Activated naive CD8-positive, alpha-beta T cell treated with anti-CD3 and anti-CD28 coated beads, Interleukin-2, amount 50 U/mL, for 16 hours (primary cell): Measurements from ENCODE around the gene ARHGEF16.

Source experiments
- DNase-seq: peaks from one replicate; pipeline ENCODE4 v3.0.0-alpha.2; 2020; ENCODE audit warnings: low read depth, low spot score

ARHGEF16 gene

DNA sequence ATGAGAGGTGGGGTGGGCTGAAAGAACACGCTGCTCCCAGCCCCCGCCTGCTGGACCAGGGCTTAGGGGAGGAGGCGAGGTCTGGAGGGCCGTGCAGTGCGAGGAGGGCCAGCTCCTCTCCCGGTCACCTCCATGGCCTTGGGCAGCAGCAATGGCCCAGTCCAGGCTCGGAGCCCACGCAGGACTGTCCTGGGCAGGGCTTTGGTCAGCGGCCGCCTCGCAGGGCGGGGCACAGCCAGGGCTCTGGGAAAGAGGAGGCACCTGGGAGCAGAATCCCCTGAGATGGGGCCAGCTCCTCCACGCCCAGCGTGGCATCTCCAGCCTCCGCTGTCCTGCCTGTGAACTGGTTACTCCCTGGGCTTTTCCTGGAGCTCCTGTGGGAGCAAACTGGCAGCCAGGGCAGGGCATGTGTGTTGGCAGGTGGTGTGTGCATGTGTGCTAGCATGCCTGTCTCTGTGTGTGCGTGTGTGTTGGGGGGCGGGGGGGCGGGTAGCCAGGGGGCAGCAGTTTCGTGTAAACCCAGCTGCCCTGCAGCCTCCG is 27.4 kb downstream of the ARHGEF16 start:
- no peak for DNase-seq

GRCh38 chr1:3482378-3482849 is 27.9 kb downstream of the ARHGEF16 start:
- DNase-seq, result no peak

- DNase-seq, result no peak
These were observed 28.9 kb downstream of the ARHGEF16 start for GRCh38 chr1:3483380-3483779.

- no peak for DNase-seq
These were observed 29.5 kb downstream of the ARHGEF16 start for GRCh38 chr1:3483801-3484444.

DNA sequence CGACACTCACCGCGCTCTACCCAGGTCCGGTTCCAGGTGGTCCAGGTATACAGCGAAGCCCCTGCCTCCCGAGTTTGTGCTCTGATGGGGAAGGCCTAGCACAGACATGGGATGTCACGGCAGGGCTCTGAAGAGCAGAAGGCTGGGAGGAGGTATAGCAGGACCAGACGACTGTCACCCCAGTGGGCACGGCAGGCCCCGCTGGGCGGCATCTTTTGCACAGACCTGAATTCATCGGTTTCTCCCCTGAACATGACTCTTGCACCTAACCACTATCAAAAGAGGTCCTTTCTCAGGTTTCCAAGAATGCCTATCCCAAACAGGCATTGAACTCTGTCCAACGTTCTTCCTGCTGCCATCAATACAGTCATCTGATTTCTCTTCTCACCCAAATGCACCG is 30.6 kb downstream of the ARHGEF16 start:
- no peak for DNase-seq

DNA sequence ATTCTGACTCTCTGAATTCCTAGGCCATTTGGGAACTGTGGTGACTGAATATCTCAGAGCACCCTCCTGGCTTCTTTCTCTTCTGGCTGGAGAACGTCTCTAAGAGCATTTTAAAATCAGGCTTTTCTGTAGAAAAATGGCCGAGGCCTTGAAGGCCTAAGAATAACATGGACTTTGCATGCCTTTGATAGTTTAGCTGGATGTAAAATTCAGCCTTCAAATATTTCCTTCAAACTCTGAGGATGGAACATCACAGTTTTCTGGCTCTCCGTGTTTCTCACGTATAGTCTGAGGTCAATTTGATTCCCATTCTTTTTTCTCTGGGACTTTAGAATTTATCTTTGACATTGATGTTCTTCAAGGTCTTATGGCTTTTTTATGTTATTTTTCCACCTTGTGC is 34.0 kb downstream of the ARHGEF16 start:
- DNase-seq, result no peak

DNA sequence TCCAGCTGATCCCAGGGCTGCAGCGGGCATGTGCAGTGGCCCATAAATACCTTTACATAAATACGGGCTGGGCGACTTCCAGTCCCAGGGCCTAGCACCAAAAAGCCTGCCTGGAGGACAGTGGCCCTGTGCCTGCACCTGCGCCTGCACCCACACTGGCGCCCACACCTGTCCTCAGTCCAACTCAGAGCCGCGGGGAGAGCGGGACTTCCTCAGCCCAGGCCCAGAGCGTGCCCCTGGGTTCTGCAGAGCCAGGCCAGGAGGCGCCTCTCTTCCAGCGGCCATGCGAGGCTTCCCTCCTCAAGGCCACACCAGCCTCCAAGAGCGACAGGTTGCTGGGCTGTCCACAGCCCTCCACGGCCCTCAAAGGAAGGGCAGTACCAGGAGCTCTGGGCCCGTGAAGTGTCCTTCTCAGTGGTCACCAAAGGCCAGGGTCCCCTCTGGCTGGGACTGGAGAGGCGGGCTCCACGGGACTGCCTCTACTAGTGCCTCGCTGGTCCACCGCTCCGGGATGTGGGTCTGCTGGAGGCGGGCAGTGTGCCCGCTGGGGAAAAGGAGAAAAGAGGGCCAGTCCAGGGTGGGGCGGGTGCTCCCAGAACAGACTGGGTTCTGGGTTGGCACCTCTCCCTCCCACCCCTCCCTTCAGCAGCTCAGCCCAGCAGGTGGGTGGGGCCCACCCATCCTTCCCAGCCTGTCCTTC is 35.7 kb downstream of the ARHGEF16 start:
- DNase-seq, result no peak

GRCh38 chr1:3491291-3492246 is 37.1 kb downstream of the ARHGEF16 start:
- peak; percentile 83 for DNase-seq

DNA sequence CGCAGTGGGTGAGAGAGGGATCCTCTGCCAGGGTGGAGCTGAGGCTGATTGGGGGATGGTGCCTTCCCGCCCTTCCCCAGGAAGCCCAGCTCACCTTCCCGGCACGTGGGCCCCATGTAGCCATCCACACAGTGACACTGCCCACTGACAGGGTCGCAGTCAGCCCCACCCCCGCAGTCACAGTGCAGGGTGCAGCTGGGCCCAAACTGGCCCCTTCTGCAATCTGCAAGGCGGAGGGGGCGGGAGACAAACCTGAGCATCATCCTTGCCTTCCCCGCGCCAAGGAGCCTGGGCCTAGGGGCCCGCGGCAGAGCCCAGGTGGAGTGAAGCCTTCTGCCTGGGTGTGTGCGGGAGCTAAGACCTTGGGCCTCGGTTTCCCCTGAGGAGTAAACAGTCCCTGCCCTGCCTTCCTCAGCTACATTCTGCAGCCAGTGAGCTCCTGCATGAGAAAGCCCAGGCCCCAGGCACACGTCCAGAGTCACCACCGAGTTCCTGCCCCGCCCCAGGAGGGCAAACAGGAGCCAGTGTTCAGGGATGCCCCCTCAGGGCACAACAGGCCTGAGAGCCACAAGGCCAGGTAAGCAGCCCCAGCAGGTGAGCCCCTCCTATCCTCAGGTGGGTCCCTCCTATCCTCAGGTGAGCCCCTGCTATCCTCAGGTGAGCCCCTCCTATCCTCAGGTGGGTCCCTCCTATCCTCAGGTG is 38.2 kb downstream of the ARHGEF16 start:
- no peak for DNase-seq

- DNase-seq, result no peak
These were observed 40.1 kb downstream of the ARHGEF16 start for GRCh38 chr1:3494321-3495308.

DNA sequence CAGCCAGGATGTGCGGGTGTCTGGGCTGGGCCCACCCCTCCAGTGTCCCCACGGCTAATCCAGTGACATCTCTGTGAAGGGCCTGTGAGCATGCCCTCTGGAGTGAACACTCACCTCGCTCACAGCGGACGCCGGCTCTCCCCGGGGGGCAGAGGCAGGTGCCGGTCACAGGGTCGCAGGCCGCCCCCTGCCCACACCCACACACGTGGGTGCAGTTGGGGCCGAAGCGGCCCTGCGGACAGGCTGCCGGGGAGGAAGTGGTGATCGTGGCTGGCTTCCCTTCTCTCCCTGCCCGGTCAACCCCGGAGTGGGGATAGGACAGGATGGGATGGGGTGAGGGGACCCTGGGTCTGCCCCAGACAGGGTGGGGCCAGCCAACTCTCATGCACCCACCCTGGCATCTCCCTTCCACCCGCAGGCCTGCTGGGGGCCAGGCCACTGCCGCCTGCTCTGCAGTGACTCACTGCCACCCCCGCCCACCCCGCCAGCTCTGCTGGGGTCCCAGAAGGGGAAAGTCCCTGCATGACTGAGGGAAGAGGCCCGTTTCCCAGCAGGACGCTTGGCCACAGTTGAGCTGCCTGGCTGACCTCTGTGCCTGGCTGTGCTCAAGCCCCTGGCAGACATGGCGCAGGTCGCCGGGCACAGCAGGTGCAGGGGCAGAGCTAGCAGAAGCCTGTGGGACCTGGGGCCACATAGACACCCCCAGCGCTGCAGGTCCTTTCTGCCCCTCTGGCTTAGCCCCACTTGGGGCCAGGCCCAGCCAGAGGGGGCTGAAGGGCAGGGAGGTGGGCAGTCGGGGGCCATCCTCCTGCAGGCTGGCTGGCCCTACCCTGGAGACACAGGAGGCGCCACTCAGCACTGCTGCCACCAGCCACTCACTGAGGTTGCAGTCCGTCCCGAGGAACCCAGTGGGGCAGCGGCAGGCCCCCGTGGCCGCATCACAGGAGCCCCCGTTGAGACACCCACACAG is 41.6 kb downstream of the ARHGEF16 start:
- no peak for DNase-seq

DNA sequence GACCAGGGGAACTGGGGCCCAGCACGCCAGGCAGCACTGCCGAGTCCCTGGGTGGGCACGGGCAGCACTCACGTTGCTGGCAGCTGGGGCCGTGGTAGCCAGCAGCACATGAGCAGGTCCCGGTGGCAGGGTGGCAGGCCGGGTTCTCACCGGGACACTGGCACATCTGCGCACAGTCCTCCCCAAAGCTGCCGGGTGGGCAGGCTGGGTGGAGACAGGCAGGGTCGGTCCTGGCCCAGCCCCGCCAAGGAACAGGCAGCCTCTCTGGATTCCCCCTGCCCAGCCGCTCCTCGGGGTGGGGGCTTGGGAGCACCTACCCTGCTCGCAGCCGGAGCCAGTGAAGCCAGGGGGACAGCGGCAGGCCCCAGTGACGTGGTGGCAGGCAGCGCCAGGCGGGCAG is 42.5 kb downstream of the ARHGEF16 start:
- no peak for DNase-seq

GRCh38 chr1:3497521-3497920 is 43.1 kb downstream of the ARHGEF16 start:
- DNase-seq, result no peak

GRCh38 chr1:3498246-3498930 is 43.9 kb downstream of the ARHGEF16 start:
- DNase-seq, result no peak

GRCh38 chr1:3498986-3499385 is 44.5 kb downstream of the ARHGEF16 start:
- no peak for DNase-seq

- DNase-seq, result no peak
These were observed 45.1 kb downstream of the ARHGEF16 start for GRCh38 chr1:3499611-3500010.

DNA sequence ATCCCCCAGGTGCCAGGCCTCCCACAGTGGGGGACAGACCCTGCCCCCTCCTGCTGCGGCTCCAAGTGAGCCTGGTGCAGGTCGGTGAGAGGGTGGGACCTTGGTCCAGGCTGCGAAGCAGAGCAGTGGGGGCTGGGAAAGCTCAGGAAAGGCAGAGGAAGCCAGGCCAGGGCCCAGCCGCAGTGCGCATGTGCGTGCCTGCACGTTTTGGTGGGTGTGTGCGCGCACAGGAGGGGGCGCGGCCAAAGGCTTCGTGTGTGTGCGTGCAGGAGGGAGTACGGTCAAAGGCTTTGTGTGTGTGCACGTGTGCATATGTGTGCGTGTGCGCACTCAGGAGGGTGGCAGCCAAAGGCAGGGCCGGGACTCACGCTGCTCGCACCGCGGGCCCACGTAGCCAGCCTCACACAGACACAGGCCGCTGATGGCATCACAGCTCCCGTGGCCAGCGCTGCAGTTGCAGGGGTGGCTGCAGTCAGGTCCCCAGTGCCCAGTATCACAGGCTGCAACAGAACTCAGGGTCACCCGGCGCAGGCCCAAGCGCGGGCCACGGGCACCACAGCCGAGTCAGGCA is 45.9 kb downstream of the ARHGEF16 start:
- no peak for DNase-seq

DNA sequence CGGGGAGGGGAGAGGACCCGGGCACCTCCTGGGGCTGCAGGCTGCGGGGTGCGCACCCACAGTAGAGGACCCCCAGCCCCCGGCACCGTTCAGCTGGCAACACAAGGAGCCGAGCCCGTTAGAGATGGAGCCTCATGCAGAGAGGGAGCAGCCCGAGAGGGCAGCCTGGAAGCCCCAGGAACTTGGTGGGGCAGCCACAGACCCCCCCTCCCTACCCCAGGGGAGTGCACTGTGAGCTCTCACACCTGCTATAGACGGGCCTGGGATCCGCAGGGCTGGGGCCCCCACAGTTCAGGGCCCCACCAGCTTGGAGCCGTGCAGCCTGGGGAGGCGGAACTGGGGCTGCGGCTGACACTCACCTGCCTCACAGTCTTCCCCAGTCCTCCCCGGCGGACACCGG is 47.0 kb downstream of the ARHGEF16 start:
- no peak for DNase-seq
